Ascending aorta (tissue), 2 donors: ENCODE results near the gene CD200. TPM values are rescaled to one million over a fixed set of nuclear protein-coding genes. Genes with fewer than 3 reads are reported as not detected.
A peak's percentile ranks its signal among the peaks of the same experiment; 100 is the strongest.

Experiments used
- DNase-seq, 2 donors: peaks; one replicate each; pipeline ENCODE4 v3.0.0-alpha.2; 2019; ENCODE audit warnings: low spot score in 2 of 2
- H3K27ac ChIP-seq, 2 donors: fragments of 200-600 bp; sonication (generic); one replicate each; pipeline ENCODE4 v1.5.1; 2016 to 2017; ENCODE audit warnings: mild to moderate bottlenecking in 1 of 2
- H3K27me3 ChIP-seq: fragments of 200-600 bp; sonication (generic); one replicate; pipeline ENCODE4 v1.5.1; 2017
- H3K36me3 ChIP-seq, 2 donors: fragments of 200-600 bp; sonication (generic); one replicate each; pipeline ENCODE4 v1.5.1; 2016
- H3K4me1 ChIP-seq, 2 donors: fragments of 200-600 bp; sonication (generic); one replicate each; pipeline ENCODE4 v1.5.1; 2016 to 2017; ENCODE audit warnings: mild to moderate bottlenecking in 1 of 2
- H3K4me3 ChIP-seq, 2 donors: fragments of 200-600 bp; sonication (generic); one replicate each; pipeline ENCODE4 v1.5.1; 2016 to 2017; ENCODE audit warnings: mild to moderate bottlenecking in 1 of 2
- H3K9me3 ChIP-seq, 2 donors: fragments of 200-600 bp; sonication (generic); one replicate each; pipeline ENCODE4 v1.5.1; 2016
- intact Hi-C: fragments of 100-400 bp; cut with DNase I; formaldehyde crosslinking; loops from one replicate; pipeline ENCODE4 v1.15.1; 2023
- total RNA-seq: library from RNA; depleted of rRNA; stranded (reverse); fragments of >200 nt; gene quantifications from one replicate; pipeline ENCODE4 v1.1.0, GENCODE V29; 2016
- TF ChIP-seq, protein P1 (sequence below), 3 experiments: fragments of 200-600 bp in 2 of 3; fragments of 450-650 bp in 1 of 3; sonication (generic) in 2 of 3; IDR thresholded peaks; one replicate each; pipeline ENCODE4 v1.5.1; 2016 to 2019; ENCODE audit warnings: antibody characterized with exemption in 3 of 3, mild to moderate bottlenecking in 1 of 3, moderate library complexity in 1 of 3

CD200 gene
- total RNA-seq, 1 donor from 2014 or later, result 3.6 TPM

DNA sequence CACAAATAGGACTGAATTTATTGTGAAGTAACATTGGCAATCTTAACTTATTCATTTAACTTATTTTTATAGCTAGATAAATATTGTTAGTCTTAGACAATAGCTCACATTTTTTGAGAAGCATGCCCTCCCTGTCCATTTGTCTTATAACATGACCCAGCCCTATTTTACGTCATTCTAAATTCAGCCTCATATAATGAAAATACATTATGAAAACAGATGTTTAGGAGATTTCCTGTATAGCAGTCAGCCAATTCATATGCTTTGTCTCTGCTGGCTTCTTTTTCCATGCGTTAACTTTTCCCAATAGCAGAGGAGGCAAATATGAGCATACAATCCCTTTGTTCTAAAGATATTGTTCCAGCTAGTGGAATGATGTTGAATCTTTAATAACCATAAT lies 29.3 kb downstream of the CD200 start:
- Histone ChIP-seq H3K9me3 (no peaks in the 10 kb centered on the region), H3K27me3 (no peaks in the 10 kb centered on the region), H3K4me1 (peaks cover 8 to 52% of the 10 kb centered on the region in 2 donors), H3K27ac (peak overlapping the region; percentile 84 to 89), H3K36me3 (peaks cover 0 to 10% of the 10 kb centered on the region in 2 donors), H3K4me3 (no peak overlapping the region)
- intact Hi-C loops, result loop anchor here (5.0 kb wide), 1 partner anchor 50 kb away; no protein-coding TSS in a partner anchor
- TF ChIP-seq, protein P1, sequence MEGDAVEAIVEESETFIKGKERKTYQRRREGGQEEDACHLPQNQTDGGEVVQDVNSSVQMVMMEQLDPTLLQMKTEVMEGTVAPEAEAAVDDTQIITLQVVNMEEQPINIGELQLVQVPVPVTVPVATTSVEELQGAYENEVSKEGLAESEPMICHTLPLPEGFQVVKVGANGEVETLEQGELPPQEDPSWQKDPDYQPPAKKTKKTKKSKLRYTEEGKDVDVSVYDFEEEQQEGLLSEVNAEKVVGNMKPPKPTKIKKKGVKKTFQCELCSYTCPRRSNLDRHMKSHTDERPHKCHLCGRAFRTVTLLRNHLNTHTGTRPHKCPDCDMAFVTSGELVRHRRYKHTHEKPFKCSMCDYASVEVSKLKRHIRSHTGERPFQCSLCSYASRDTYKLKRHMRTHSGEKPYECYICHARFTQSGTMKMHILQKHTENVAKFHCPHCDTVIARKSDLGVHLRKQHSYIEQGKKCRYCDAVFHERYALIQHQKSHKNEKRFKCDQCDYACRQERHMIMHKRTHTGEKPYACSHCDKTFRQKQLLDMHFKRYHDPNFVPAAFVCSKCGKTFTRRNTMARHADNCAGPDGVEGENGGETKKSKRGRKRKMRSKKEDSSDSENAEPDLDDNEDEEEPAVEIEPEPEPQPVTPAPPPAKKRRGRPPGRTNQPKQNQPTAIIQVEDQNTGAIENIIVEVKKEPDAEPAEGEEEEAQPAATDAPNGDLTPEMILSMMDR (IDR thresholded peaks at IDR 0.05), result no peak
- DNase-seq, result no peak

DNA sequence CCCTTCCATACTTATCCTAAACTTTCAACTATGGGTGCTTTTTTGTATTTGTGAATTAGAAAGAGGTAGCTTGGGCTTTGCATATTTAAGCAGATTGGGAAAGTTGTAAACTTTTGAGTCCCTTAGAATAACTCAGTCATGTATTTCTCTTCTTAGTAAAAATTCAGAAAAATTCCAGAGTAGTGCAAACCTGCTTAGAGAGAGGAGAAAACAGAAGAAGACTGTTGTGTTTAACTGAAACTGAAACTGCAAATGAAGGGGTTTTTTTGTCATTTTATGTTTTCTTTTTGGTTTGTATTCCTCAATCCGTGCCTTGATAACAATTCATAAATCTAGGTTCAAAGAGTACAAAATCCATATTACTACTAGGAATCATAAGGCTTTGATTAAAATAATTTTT lies 31.3 kb downstream of the CD200 start:
- TF ChIP-seq, protein P1 (IDR thresholded peaks at IDR 0.05), result no peak
- intact Hi-C loops, result loop anchor here (5.0 kb wide), 1 partner anchor 48 kb away; no protein-coding TSS in a partner anchor
- Histone ChIP-seq H3K36me3 (peaks cover 0 to 10% of the 10 kb centered on the region in 2 donors), H3K4me3 (no peak overlapping the region), H3K4me1 (peaks cover 8 to 45% of the 10 kb centered on the region in 2 donors), H3K27me3 (no peaks in the 10 kb centered on the region), H3K9me3 (no peaks in the 10 kb centered on the region), H3K27ac (peak overlapping the region; percentile 84 to 89)
- DNase-seq, result no peak

DNA sequence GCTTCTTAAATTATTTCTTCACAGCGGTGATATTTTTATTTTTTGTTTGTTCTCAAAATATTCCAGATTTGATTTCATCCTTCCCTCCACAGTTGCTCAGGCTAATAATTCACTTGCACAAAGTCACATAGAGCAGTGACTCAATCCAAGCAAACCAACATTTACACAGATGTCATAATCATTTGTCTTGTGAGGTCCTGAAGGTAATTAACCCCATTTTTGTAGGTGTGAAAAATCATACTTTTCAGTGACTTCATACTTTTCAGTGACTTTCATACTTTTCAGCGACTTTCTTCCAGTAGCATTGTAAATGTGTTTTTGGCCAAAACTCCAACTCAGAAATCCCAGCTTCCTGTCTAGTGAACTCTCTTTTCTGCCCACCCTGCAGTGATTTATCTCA lies 32.1 kb downstream of the CD200 start:
- Histone ChIP-seq H3K36me3 (peaks cover 0 to 10% of the 10 kb centered on the region in 2 donors), H3K27me3 (no peaks in the 10 kb centered on the region), H3K4me1 (peaks cover 8 to 39% of the 10 kb centered on the region in 2 donors), H3K4me3 (peak overlapping the region in 1 of 2 donors; percentile 1), H3K27ac (peak overlapping the region; percentile 84 to 89), H3K9me3 (no peaks in the 10 kb centered on the region)
- intact Hi-C loops, result no loop called here
- DNase-seq, result no peak
- TF ChIP-seq, protein P1 (IDR thresholded peaks at IDR 0.05), result no peak

DNA sequence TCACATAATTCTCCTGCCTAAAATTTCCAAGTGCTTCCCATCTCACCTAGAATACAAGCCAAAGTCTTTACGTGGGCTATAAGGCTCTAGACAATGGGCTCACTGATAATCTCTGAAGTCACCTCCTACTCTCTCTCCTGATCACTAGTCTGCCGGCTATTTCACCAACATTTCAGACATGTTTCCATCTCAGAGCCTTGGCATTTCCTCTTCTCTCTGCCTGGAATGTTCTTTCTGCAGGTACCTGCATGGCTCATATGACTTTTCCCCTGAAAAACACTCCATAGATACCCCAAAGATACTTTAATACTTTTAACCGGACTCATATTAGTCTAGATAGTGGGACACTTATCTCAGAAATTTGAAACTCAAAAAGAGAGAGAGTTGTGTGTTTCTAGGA lies 32.7 kb downstream of the CD200 start:
- peak overlapping the region in 1 of 2 donors; percentile 1 for H3K4me3 ChIP-seq
- peaks cover 8 to 36% of the 10 kb centered on the region in 2 donors for H3K4me1 ChIP-seq
- intact Hi-C loops, result no loop called here
- TF ChIP-seq, protein P1 (IDR thresholded peaks at IDR 0.05), result no peak
- no peaks in the 10 kb centered on the region for H3K9me3 ChIP-seq
- H3K27ac ChIP-seq, result peak overlapping the region; percentile 84 to 89
- H3K27me3 ChIP-seq, result no peaks in the 10 kb centered on the region
- H3K36me3 ChIP-seq, result peaks cover 0 to 10% of the 10 kb centered on the region in 2 donors
- no peak for DNase-seq

DNA sequence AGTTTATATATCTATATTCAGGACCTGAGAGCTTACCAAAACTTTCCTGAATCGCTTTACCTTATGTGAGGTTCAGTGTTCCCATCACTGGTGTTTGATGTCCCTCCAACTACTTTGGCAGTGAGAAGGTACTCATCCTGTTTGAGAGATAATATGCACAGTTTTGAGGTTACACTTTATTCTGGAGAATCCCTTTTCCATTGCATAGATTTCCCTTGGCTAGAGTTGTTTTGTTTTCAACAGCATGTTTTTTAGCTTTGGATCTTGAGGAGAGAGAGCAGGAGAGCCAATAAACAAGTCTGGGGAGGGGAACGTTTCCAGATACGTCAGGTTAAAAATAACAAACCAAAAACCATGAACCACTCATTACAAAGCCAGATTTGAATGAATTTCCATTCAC lies 33.6 kb downstream of the CD200 start:
- H3K27ac ChIP-seq, result peak overlapping the region; percentile 14 to 84
- no peaks in the 10 kb centered on the region for H3K27me3 ChIP-seq
- TF ChIP-seq, protein P1 (IDR thresholded peaks at IDR 0.05), result no peak
- no peaks in the 10 kb centered on the region for H3K9me3 ChIP-seq
- DNase-seq, result no peak
- intact Hi-C loops, result no loop called here
- H3K4me1 ChIP-seq, result peaks cover 5 to 29% of the 10 kb centered on the region in 2 donors
- H3K36me3 ChIP-seq, result peaks cover 0 to 10% of the 10 kb centered on the region in 2 donors
- no peak overlapping the region for H3K4me3 ChIP-seq

DNA sequence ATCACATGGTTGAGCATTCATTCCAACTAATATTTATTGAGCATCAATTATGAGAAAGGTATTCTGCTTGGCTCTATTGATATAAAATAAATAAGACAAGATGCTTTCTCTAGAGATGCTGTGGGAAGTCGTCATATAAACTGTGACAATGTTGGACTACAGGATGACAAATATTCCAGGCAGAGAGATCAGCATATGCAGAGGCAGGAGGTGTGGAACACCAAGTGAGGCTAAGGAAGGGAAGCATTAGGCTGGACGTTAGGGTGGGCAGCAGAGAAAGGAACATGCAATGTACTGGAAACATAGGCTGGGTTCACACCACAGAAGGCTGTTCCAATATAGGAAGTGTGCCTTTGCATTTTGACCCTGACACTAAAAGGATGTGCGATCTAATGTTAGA lies 38.6 kb downstream of the CD200 start:
- DNase-seq, result no peak
- no peaks in the 10 kb centered on the region for H3K36me3 ChIP-seq
- no peaks in the 10 kb centered on the region for H3K4me1 ChIP-seq
- TF ChIP-seq, protein P1 (IDR thresholded peaks at IDR 0.05), result no peak
- no peak overlapping the region for H3K27ac ChIP-seq
- no peaks in the 10 kb centered on the region for H3K9me3 ChIP-seq
- intact Hi-C loops, result no loop called here
- H3K27me3 ChIP-seq, result no peaks in the 10 kb centered on the region
- H3K4me3 ChIP-seq, result no peak overlapping the region
